ENCODE measurements around the gene CHCHD3. TPM values are rescaled to one million over a fixed set of nuclear protein-coding genes. Genes with fewer than 3 reads are reported as not detected.

CHCHD3 gene
- total RNA-seq, 1 donor from 2014 or later, result 20.5 TPM

DNA sequence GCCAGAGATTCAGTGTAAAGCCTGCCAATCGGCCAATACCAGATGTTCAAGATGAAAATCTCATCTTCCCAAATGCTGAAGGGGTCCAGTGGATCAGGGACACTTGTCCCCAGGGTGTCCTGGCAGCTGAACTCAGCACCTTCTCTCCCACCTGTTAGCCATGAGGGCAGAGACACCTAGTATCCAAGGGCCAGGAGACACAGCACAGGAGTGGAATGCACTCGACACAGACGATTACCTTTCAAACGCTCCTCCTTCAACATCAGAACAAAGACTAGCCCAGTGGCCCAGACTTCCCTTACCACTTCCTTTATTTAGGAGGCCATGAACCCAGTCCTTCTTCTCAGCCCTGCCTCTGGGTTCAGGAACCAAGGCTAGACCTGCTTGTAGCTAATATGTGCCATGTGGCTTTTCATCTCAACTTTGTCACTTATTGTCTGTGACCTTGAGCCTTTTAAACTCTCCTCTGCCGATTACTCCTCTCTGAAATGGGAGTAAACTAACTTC, 325.4 kb downstream of the CHCHD3 start:
- DNase-seq (ENCODE audit: low spot score), result no peak
- no peak for ATAC-seq

DNA sequence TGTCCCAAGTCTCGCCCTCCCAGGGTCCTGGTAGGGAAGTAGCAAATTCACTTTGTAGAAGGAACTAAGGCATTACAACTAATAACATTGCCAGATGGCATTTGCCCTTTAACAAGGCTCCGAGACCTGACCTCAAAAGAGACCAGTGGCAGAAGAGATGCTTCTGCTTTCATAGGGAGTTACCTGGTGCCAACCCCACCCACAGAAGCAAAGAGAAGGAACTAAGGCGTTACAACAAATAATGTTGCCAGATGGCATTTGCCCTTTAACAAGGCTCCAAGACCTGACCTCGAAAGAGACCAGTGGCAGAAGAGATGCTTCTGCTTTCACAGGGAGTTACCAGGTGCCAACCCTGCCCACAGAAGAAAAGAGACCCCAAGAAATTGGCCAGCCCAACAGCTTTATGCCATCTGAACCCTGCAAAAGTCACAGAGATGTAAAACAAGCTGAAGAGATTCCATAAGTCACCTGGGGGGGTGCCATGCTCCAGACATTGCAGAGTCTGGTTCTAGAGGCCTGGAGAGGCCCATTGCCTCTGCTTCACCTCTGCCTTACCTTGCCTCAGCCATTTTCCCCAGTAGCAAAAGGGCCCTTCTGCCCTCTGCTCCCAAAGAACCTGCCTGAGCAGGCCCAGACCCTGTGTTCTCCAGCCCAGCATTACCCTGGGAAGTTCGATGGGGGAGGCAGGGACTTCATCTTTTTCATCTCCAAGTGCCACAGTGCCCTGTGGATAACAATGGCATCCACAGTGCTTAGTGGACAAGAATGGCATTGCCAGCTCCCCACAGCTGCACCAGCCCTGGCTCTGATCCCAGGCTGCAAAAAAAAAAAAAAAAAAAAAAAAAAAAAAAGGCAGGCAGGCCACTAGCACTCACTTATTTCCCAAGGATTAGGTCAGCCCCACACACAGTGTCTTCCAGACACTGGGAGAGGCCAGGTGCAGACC, 326.1 kb downstream of the CHCHD3 start:
- ATAC-seq (no peak), DNase-seq (ENCODE audit: low spot score) (no peak)

DNA sequence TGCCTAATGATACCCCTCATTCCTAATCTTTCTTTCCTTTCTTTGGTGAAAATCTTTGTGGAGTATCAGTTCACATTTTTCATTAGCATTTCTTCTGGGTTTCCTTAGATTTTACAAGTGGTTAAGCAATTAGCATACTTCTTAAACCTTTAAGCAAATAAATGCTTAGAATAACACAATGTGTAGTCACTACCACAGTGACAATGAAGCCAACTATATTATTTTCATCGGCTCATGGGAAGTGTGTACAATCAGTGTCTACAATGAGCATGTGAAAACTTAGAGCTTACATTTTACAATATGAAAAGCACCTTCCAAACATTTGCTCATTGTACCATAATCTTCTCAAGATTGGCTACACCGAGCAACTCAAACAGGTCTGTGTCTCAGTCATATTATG, 329.5 kb downstream of the CHCHD3 start:
- ATAC-seq, result no peak
- DNase-seq (ENCODE audit: low spot score), result no peak

DNA sequence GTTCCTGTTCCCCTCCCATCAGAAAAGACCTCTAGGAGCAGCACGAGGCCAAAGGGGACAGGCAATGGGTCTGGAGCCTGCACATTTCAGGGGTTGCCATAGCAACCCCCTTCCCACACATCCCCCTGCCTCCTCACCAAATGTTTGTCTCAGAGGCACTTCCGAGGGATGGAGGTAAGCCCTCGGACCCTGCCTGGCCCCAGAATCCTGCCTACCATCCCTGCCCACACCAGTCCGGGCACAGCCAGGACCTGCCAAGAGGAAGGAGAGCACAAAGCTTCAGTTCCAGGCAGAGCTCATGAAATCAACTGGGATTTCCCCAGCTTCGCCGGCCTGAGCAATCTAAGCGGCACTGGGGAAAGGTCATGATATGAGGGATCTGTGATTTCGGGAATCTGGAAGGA, 330.6 kb downstream of the CHCHD3 start:
- DNase-seq (ENCODE audit: low spot score) (no peak), ATAC-seq (no peak)

DNA sequence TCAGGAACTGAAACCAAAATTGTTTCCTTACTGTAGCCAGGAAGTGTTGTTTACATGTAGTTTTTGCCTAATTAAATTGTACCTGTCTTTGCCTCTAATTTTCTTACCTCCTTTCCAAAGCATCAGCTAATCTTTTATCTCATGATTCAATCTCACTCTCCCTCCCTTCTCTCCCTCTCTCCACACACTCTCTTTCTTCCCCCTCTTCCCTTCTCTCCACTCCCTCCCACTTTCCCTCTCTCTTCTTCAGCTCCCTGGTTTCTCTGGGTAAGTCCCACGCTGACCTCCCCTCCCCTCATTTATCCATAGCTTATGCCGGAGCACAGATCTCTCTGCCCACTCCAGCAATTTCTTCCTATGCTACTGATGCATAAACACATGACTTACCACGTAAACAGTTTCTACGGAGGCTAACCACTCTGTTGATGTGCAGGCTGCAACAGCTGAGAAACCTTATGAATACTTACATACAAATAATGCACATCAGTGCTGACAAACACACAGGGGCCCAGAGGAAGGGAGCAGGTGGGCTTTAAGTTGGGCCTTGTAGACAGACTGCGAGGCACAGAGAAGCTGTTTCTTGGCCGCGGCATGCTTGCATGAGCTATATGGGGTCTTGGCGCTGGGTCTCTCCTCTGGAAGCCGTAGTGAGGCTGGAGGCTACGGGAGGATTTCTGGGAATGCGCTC, 331.2 kb downstream of the CHCHD3 start:
- DNase-seq (ENCODE audit: low spot score), result no peak
- no peak for ATAC-seq

DNA sequence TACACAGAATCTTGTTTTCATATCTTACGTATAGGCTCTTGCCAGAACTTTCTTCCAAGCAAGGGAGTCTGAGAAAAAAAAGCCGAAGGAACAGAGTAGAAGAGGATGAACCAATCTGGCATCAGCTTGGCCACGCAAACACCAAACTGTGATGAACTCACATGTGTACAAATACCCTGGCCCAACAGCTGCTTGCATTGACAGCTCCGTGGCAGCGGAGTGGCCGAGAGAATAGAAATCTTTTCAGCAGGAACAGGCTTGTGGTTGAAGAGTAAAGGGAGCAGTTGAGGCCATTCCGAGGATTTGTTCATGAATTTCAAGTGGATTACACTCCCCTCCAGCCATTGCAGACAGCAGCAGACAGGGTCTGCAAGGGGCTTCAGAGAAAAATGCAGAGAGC, 331.8 kb downstream of the CHCHD3 start:
- ATAC-seq (no peak), DNase-seq (ENCODE audit: low spot score) (no peak)

DNA sequence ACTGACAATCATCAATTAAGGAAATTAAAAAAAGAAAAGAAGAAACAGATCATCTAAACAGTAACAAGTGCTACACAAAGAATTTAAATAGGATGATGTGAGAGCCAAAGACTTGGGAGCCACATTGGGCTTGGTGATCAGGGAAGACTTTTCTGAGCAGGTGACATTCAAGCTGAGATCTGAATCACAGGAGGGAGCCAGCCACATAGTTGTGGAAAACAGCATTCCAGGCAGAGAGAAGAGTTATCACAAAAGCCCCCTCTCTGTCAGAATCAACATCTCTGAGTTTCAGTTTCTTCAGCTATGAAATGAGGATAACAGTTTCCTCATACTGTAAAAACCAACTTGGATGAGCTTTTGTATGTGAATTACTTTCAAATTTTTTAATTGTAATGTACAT, 336.4 kb downstream of the CHCHD3 start:
- no peak for ATAC-seq
- DNase-seq (ENCODE audit: low spot score), result no peak

DNA sequence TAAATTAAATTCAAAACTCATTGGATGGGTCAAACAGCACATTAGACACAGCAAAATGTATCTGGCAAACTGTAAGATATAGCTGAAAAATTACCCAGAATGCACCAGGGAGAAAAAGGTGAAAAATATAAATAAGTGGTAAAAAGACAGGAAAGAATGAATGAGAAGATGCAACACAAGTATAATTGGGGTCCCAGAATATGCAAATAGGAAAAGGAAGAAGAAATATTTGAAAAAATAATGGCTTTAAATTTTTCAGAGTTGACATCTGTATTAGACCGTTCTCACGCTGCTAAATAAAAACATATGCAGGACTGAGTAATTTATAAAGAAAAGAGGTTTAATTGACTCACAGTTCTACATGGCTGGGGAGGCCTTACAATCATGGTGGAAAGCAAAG, 337.9 kb downstream of the CHCHD3 start:
- DNase-seq (ENCODE audit: low spot score) (no peak), ATAC-seq (no peak)

DNA sequence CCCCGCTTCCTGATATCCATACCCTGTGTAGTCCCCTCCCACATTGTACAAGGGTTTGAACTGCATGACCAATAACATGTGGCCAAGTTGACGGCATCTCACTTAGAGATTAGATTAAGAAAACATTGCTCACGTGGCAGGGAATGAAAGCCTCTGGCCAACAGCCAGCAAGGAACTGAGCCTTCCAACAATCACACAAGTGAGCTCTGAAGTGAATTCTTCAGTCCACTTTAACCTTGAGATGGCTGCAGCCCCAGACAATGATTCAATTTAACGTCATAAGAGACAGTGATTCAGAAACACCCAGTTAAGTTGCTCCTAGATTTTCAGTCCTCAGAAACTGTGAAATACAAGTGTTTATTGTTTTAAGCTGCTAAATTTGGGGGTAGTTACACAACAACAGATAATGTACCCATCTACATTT, 339.7 kb downstream of the CHCHD3 start:
- DNase-seq (ENCODE audit: low spot score) (no peak), ATAC-seq (no peak)

DNA sequence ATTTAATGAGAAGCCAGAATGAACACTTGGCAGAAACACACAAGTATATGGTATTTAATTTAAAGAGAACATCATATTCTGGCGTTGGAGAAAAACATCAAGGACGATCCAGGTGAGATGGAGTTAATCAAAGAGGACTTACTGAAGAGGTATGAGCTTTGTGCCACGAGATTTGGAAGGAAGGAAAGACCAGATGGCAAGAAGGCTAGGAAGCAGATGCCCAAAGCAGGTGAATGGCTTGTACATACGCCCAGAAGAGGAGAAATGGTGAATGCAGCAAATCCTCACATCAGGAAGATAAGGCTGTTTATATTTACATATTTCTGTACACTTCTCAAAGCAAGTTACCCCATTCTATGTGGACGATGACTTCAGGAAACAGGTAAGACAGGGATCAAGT, 341.7 kb downstream of the CHCHD3 start:
- no peak for DNase-seq (ENCODE audit: low spot score)

DNA sequence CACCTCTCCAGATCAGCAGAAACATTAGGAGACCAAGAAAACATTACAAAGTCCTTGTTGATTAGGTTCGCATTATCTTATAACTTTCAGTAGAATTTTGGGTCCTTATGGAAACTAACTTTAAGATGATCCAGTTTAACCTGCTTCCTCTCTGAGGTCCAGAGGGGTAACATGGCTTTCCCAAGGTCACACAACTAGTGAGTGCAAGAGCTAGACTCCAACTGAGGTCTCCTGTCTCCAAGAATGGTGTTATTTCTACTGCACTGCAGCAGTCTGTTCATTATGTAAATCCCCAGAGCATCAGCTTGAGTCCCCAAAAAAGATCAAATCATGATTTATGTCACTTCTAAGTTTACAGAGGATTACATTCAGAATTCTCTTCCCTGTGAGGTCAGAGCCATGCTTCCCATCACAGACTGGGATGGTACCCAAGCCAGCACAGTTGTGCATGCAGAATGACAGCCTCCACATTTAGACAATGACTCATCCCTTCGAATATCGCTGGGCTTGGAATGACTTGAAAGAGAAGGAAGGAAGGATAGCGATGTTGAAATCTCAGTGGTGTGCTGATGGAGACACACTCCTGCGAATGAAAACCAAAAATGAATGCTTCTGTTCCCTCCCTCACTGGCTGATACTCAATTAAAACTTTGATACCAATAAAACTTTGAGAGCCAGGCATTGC, 342.5 kb downstream of the CHCHD3 start:
- DNase-seq (ENCODE audit: low spot score) (no peak), ATAC-seq (no peak)

More for the DNA sequence above, 341.7 kb downstream of the CHCHD3 start:
- ATAC-seq, result no peak

DNA sequence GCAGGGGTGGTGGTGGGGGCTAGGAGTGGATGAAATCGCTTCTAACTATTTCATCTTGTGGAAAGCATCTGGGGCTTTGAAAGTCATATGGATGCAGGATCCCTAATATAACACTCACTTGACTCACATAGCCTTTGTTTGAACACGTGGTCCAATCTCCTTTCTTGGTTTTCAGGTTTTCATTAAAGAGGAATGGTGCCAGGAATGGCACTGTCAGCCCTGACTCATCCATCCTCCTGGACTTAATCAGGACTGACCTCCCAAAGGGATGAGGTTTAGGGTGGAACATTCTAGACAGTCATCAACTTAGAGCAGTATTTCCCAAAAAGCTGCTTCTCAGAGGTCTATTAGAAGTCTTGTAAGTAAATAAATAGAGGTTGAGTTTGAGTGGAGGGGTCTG, 343.6 kb downstream of the CHCHD3 start:
- ATAC-seq, result no peak
- DNase-seq (ENCODE audit: low spot score), result no peak

DNA sequence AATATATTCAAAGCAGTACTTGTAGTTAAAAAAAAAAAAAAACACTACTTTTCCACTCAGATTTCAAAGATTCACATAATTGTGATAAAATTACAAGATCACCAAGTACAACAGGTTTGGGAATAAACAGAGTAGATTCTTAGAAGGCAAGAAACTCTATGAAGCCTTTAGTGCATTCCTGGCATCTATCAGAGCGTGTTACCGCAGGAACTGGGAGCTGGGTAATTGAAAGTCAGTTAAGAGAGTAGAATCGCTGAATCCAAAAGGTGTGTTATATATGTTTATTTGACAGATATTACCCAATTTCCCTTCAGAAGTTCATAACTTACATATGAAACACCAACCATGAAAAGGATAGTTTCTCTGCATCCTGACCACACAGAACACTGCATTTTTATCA, 346.4 kb downstream of the CHCHD3 start:
- no peak for DNase-seq (ENCODE audit: low spot score)
- no peak for ATAC-seq

Other genes with a start within 250 kb of the CHCHD3 start
- 23.1 TPM for gene EXOC4, start 171.0 kb upstream of the CHCHD3 start, total RNA-seq

Data from left lobe of liver (tissue), 2 donors.